Measurements from ENCODE around the gene MMP24OS.
"Not testable (repeated sequence)": the region's sequence is repeated elsewhere in the genome, so short reads cannot be mapped to it uniquely, and the experiment has no call there.

MMP24OS gene

DNA sequence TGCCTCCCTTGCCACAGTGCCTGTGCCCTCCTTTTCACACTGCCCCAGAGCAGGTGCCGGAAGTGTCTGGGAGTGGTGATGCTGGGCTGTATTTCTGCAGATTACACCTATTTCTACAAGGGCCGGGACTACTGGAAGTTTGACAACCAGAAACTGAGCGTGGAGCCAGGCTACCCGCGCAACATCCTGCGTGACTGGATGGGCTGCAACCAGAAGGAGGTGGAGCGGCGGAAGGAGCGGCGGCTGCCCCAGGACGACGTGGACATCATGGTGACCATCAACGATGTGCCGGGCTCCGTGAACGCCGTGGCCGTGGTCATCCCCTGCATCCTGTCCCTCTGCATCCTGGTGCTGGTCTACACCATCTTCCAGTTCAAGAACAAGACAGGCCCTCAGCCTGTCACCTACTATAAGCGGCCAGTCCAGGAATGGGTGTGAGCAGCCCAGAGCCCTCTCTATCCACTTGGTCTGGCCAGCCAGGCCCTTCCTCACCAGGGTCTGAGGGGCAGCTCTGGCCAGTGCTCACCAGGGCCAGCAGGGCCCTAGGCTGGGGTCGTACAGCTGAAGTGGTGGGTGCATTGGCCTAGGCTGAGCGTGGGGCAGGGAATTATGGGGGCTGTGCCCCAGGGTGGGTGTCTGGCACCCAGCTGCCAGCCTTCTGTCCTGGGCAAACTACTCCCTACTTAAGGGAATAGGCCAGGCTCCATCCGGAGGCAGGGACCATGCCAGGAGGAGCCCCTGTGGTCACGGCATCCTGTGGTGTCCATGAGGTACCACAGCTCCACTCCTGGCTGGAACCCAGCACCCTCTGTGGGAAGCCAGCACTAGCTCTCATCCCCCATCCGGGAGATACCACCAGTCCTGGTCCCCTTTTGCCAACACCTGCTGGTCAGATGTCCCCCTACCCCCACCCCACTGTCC is 3.5 kb downstream of the MMP24OS start:
- no peak for DNase-seq (ENCODE audit: low spot score)

DNA sequence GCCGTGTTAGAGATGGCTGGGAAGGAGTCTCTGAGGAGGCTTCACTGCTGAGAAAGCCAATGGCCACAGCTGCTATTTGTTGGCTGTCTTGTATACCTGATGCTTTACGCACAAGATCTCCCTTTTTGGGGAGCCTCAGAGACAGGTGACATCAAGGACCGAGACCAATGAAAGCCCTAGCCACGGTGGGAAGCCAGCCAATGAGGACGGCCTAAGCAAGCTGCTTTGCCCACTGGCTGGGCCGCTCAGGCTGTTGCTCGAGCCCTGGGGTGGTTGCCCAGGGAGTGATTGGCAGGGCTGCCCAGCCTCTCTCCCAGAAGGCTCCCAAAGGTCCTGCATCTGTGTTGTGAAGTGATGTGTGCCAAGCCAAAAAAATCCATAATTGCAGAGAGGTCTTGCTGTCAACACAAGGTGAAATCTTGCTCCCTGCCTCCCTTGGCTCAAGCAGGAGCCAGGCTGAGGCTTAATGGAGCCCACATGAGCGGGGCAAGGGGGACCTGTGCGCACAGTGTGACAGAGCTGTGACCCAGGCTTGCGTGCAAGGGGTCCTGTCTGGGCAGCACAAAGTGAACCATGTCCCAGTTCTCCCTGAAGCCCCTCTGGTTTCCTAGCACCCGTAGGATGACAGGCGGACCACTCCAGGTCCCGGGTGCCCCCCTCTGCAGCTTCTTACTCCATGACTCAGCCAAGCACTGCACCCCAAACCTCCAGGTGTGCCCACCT is 4.3 kb downstream of the MMP24OS start:
- no peak for DNase-seq (ENCODE audit: low spot score)

DNA sequence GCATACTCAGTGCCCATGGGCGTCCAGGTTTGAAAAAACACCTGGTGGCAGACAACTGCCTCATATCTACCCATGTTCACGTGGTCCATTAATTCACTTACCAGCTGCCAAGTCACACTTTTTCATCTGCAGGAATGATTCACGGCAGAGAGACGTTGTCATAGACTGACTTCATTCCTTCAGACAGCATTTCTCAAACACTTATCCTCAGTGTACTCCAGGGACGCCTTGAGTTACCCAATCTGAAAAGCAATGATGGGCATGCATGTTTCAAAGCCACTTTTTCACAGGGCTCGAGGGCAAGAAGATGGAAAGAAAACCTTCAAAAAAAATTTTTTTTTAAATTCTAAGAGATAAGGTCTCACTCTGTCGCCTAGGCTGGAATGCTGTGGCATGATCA is 6.0 kb downstream of the MMP24OS start:
- DNase-seq (ENCODE audit: low spot score): no peak

DNA sequence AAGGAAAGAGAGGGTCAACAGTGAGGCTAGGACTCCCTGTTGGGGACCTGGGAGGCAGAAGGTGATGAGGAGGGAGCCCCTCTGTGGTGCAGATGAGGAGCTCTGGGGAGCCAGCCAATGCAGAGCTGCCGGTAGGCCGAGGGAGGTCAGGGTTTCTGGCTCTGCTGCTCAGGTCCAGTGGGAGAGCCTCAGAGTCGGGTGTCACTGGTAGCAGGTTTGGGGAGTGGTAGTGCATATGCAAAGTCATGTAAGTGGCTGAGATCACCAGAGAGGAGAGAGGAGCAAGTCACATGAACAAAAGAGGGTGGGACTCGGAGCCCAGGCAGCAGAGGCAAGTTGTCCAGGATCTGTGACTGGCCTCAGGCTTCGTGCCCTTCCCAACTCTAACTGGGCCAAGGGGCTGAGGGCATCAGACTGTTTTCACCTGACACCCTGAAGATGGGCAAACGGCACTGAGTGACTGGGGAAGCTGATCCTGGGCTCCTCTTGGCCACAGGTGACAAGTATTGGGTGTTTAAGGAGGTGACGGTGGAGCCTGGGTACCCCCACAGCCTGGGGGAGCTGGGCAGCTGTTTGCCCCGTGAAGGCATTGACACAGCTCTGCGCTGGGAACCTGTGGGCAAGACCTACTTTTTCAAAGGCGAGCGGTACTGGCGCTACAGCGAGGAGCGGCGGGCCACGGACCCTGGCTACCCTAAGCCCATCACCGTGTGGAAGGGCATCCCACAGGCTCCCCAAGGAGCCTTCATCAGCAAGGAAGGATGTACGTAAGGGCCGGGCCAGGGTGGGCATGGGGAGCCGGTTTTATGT is 6.6 kb downstream of the MMP24OS start:
- no peak for DNase-seq (ENCODE audit: low spot score)

DNA sequence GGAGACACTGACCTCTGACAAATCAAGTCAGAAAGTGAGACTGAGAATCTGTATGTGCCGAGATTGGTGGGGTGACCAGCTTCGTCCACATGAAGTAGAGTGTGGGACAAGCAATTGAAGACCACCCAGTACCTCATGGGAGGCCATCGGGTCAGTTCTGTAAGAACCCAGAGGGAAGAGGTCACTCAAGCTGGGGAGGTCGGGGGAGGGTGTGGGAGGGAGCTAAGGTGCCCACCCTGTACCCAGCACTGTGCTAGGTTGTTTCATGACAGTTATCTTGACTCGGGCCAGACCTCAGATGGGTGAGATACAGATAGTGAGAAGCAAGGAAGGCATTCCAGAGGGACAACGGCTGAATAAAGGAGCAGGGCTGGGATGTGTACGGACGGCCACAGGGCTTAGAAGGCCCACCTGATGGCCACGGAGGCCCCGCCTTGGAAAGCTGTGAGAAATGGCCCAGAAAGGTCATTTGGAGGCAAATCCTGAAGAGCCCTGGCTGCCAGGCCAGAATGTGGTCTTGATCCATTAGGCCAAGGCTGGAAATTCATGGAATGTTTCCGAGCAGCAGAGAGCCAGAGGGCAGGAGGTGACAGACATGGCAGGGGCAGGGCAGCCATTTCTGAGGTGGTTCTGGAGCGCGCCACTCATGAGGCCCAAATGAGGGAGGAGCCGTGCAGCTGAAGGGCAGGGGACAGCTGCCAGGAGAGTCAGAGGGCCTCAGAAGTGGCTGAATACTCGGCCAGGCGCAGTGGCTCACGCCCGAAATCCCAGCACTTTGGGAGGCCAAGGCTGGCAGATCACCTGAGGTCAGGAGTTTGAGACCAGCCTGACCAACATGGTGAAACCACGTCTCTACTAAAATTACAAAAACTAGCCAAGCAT is 7.7 kb downstream of the MMP24OS start:
- DNase-seq (ENCODE audit: low spot score): no peak

DNA sequence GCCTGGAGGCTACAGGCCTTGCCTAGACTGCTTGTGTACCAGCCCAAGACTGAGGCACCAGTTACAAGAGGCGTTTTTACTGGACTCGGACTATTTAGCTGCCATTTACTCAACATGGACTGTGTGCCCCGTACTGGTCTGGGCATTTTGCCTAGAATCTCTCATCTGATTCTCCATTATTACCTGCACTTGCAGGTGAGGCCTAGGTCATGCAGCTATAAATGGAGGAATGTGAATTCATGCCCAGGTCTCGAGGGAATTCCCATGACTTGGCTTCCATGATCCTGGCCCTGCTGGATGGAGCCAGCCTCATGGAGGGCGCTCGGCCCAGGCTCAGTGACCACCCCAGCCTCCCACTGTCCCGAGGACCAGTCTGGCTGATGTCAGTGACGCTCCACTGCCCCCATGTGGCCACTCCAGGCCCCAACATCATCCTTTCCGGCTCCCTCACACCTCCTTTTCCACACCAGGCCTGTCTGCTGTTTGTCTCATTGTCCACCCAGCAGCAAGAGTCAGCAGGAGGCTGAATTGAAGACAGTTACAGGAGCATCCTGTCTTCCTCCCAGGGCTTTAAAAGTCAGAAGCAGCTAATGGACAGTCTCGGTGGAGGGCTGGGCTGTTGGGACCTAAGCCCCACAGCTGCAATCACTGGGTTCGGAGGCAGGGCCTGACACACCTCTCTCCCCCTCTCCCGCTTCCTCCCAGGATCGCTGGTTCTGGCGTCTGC is 8.7 kb downstream of the MMP24OS start:
- DNase-seq (ENCODE audit: low spot score): peak; percentile 21

DNA sequence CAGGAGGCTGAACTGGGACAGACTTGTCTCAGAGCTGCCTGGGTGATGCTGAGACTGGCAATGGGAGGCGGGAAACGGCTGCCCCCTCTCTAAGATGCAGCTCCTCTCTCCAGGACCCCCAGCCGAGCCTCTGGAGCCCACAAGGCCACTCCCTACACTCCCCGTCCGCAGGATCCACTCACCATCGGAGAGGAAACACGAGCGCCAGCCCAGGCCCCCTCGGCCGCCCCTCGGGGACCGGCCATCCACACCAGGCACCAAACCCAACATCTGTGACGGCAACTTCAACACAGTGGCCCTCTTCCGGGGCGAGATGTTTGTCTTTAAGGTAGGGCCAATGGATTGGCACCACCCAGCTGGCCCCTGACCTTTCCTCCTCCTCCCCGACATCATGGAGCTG is 10.8 kb downstream of the MMP24OS start:
- no peak for DNase-seq (ENCODE audit: low spot score)

DNA sequence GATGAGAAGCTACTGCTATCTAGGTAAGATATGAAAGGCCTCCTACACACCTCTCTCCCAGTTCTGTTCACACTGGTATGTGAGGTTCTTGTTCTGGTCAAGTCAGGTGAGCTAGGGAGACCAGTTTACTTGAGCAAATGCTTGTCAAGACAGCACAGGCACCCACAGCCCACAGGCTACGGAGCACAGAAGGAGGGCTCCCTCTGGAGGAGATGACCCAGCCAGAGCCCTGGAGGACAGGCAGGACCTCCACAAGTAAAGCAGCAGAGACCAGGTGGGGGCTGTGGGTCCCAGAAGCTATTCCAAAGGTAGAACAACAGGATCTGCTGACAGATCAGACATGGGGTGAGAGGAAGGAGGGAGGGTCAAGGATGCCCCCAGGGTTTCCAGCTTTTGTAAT is 13.2 kb downstream of the MMP24OS start:
- no peak for DNase-seq (ENCODE audit: low spot score)

DNA sequence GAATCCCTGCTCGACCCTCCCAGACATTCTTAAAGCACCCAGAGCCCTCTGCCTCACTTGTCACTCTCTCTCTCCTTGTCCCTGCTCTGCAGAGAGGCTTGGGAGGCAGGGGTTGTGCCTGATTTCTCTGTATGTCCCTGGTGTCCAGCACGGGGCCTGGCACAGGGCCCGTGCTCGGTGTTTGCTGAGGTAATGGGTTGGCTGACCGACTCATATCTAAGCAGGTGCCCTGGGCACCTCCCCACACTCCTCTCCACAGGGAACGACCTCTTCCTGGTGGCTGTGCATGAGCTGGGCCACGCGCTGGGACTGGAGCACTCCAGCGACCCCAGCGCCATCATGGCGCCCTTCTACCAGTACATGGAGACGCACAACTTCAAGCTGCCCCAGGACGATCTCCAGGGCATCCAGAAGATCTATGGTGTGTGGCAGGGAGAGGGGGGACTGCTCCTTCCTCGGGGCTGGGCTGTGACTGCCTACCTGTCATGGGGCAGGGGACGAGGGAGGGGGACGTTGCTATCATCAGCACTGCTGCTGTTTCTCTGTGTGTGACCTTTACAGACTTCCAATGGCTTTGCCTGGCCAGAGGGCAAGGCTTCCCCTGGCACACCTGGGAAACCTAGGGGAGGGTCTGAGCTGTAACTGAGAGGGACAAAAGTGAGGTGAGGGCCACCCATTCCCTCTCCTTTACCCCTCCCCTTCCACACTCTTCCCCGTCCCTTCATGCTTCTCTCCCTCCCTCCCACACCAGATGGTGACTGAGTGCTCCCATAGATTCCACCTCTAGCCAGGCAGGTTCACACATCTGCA is 14.2 kb downstream of the MMP24OS start:
- no peak for DNase-seq (ENCODE audit: low spot score)

DNA sequence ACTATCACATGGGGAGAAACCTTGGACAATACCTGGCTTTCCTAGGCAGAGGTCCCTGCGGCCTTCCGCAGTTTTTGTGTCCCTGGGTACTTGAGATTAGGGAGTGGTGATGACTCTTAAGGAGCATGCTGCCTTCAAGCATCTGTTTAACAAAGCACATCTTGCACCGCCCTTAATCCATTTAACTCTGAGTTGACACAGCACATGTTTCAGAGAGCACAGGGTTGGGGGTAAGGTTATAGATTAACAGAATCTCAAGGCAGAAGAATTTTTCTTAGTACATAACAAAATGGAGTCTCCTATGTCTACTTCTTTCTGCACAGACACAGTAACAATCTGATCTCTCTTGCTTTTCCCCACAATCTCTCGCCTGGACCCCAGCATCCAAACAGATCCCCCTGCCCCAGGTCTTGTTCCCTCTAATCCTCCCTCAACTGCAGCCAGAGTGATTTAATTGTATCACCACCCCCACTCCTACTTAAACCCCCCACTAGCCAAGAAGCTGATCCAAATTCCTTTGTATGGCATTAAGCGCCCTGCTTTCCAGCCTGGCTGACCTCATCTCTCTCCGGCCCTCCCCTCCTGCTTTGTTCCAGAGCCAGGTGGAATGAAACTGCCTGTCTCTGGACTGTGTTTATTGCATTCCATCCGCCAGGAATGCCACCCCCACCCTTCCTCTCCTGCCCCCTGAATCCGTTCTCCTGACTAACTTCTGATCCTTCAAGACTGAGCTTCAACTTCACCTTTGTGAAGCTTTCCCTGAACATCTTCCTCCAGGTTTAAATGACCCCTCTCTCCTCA is 15.0 kb downstream of the MMP24OS start:
- DNase-seq (ENCODE audit: low spot score): not testable (repeated sequence)

DNA sequence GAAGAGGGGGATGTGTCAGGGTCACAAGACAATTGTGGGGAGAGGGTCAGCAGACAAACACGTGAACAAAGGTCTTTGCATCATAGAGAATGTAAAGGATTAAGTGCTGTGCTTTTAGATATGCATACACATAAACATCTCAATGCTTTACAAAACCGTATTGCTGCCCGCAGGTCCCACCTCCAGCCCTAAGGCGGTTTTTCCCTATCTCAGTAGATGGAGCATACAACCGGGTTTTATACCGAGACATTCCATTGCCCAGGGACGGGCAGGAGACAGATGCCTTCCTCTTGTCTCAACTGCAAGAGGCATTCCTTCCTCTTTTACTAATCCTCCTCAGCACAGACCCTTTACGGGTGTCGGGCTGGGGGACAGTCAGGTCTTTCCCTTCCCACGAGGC is 15.6 kb downstream of the MMP24OS start:
- DNase-seq (ENCODE audit: low spot score): not testable (repeated sequence)

DNA sequence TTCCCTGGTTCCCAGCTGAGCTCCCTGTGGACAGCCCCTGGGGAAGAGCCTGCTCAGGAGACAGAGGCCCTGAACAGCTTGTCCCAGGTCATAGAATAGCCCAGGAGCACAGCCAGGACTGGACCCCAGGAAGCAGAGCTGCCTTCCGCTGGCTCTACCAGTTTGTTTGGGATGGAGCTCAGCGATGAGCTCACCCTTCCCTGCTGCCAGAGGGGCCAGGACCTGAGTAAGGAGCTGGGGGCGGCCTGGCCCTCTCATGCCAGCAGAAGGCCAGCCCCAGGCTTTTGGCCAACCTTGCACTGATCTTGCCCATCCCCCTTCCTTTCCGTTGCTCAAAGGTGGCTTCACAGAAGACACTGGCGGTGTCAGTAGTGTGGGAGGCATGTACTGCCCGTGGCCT is 17.5 kb downstream of the MMP24OS start:
- no peak for DNase-seq (ENCODE audit: low spot score)

DNA sequence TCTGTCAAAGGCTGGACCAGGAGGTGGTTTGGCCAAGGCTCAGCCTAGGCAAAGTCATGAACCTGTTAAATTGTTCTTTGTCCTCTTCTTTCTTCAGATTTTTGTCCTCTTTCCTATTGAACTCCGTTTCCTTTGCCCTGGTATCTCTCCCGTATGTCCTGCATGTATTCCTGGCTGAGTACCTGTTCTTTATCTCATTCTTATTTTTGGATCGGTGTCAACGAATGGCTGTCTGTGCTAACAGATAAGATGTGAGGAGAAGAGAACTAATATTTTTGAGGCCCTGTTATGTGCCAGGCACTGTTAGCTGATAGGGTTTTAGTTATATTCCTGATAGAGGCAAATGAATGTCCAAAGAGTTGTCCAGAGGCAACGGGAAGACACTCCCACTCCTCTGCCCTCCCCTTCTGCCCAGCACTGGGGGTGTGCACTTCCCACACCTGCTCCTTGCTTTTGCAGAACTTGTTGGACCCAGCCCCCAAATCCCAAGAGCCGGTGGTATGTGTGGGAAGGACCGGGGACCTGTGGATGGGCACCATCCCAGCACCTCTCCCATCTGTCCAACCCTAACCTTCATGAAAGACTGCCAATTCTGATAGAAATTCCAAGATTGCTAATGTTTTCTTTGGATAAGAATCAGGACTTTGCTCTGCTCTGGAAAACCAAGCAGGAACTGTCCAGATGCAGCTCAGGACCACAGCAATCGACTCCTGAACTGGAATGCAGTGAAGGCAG is 20.6 kb downstream of the MMP24OS start:
- no peak for DNase-seq (ENCODE audit: low spot score)

DNA sequence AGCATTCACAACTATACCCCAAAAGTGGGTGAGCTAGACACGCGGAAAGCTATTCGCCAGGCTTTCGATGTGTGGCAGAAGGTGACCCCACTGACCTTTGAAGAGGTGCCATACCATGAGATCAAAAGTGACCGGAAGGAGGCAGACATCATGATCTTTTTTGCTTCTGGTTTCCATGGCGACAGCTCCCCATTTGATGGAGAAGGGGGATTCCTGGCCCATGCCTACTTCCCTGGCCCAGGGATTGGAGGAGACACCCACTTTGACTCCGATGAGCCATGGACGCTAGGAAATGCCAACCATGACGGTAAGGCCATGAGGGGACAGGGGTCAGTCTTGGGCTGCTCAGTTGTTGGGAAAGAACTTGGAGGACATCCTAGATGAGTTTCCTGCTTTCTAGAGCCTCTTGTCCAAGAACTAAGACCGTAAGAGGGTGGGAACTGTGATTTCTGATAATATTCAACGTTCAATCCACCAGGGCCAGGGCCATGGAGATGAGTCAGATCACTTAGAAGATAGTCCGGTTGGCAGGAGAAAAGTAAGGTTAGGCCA is 23.4 kb downstream of the MMP24OS start:
- DNase-seq (ENCODE audit: low spot score): no peak

DNA sequence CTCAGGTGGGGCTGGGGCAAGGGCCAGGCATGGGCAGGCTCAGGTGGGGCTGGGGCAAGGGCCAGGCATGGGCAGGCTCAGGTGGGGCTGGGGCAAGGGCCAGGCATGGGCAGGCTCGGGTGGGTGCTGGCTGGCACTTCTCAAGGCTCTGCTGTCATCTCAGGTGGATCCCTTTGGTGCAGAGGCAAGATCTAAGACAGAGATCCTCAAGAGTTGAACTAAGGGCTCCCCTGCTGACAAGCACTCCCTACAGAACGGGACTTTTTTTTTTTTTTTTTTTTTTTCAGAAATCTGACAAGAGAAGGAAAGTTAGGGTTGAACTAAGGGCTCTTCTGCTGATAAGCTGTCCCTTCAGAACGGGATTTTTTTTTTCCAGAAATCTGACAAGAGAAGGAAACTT is 24.9 kb downstream of the MMP24OS start:
- DNase-seq (ENCODE audit: low spot score): no peak

DNA sequence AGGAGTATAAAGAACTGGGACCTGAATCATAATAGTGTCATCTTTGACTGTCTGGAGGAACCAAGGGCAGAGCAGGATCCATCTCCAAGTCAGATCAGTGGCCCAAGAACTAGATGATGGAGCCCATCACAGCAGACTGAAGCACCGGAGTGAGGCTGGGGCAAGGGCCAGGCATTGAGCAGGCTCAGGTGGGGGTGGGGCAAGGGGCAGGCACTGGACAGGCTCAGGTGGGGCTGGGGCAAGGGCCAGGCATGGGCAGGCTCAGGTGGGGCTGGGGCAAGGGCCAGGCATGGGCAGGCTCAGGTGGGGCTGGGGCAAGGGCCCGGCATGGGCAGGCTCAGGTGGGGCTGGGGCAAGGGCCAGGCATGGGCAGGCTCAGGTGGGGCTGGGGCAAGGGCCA is 25.3 kb downstream of the MMP24OS start:
- not testable (repeated sequence) for DNase-seq (ENCODE audit: low spot score)

DNA sequence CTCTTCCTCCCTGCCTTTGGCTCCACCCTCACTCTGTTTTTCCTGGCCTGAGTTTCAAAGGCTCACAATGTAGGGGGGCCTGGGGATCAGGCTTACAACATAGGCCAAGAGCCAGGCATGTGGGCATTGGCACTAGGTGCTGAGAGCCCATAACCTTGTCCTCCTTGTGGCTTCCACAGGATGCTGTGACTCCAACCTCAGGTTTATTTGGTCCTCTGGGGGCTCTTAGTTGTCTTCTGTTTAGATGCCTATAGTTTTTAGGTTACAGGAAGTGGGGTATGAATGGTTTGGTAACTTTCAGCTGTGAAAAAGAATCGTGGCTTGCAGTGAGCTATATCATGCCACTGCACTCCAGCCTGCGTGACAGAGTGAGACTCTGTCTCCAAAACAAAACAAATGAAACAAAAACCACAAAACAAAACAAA is 25.9 kb downstream of the MMP24OS start:
- DNase-seq (ENCODE audit: low spot score): peak; percentile 39

DNA sequence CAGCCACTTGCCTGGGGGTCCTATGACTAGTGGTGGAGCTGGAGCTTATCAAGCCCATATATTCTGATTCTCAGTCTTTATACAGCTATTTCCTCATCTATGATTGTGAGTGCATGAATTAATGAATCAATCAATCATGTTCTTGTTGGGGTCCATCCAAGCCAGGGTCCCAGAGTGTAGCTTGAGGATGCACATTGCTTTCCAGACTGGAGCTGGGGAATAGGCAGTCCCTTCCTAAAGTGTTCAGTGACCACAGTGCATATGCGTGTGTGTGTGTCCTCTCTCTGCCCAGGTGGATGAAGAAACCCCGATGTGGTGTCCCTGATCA is 26.3 kb downstream of the MMP24OS start:
- no peak for DNase-seq (ENCODE audit: low spot score)
